Endothelial cell of umbilical vein (primary cell): ENCODE measurements around the gene FGF23. TPM values are rescaled to one million over a fixed set of nuclear protein-coding genes. Genes with fewer than 3 reads are reported as not detected.
A peak's percentile ranks its signal among the peaks of the same experiment; 100 is the strongest.

Source experiments
- BruUV-seq: library from RNA; stranded (reverse); fragments of 400-500 nt; replicated peaks from 2 replicates; lab custom pipeline; 2021; lab: Mats Ljungman, UMichigan
- CTCF ChIA-PET: fragments of 300-600, 350-600 bp; sonication (Branson Sonifier 250); formaldehyde crosslinking; loops from one replicate; lab custom pipeline; 2021; ENCODE audit warnings: antibody characterized with exemption, inconsistent platforms; lab: Charles Lee
- POLR2A ChIA-PET: fragments of 300-600, 350-600 bp; sonication (Branson Sonifier 250); formaldehyde crosslinking; loops from one replicate; lab custom pipeline; 2021; ENCODE audit warnings: antibody characterized with exemption, inconsistent platforms; lab: Charles Lee
- DNase-seq: peaks from one replicate; pipeline ENCODE4 v3.0.0-alpha.2; 2011; ENCODE audit warnings: low read depth, low spot score
- FAIRE-seq: peaks from 2 replicates; lab custom pipeline; 2011; peaks lifted over from hg19 to GRCh38; lab: Jason Lieb, UNC
- H2AFZ ChIP-seq: 2 replicates; pipeline ENCODE4 v1.6.0; 2012; ENCODE audit warnings: low read depth, low read length, control low read depth, inconsistent platforms
- H3K27ac ChIP-seq: 2 replicates; pipeline ENCODE4 v1.5.1; 2011; ENCODE audit warnings: low read depth, mild to moderate bottlenecking, control low read depth, low read length, moderate library complexity; ENCODE audit not compliant: insufficient read depth
- H3K27me3 ChIP-seq, 2 experiments: 2 replicates each; pipeline versions ENCODE4 v1.6.0 to v1.6.1; 2011; ENCODE audit warnings: low read length in 2 of 2, mixed read lengths in 1 of 2; ENCODE audit not compliant: control insufficient read depth in 2 of 2, insufficient read depth in 2 of 2
- H3K36me3 ChIP-seq, 2 experiments: 2 replicates in 1 of 2; 3 replicates in 1 of 2; pipeline ENCODE4 v1.5.1; 2011; ENCODE audit warnings: low read length in 2 of 2, mild to moderate bottlenecking in 1 of 2, moderate library complexity in 1 of 2; ENCODE audit not compliant: control insufficient read depth in 2 of 2, insufficient read depth in 2 of 2; ENCODE audit errors: extremely low read depth in 1 of 2
- H3K4me1 ChIP-seq: 3 replicates; pipeline ENCODE4 v1.5.1; 2011; ENCODE audit warnings: mild to moderate bottlenecking, low read length; ENCODE audit not compliant: control insufficient read depth, insufficient read depth; ENCODE audit errors: extremely low read depth
- H3K4me2 ChIP-seq: 2 replicates; pipeline ENCODE4 v1.6.1; 2011; ENCODE audit warnings: low read length, control low read depth, mixed read lengths; ENCODE audit not compliant: insufficient read depth
- H3K4me3 ChIP-seq, 3 experiments: fragments of 200-600 bp in 1 of 3; sonication (generic), shearing (Covaris generic) in 1 of 3; replicated peaks in 1 of 3; 2 replicates each; pipeline ENCODE4 v1.5.1; 2011 to 2016; ENCODE audit warnings: control low read depth in 3 of 3, low read length in 3 of 3, mild to moderate bottlenecking in 2 of 3, inconsistent platforms in 1 of 3, low read depth in 1 of 3, moderate library complexity in 1 of 3; ENCODE audit not compliant: insufficient read depth in 1 of 3
- H3K79me2 ChIP-seq: 2 replicates; pipeline ENCODE4 v1.6.0; 2012; ENCODE audit warnings: low read length, inconsistent platforms; ENCODE audit not compliant: control insufficient read depth, insufficient read depth
- H3K9ac ChIP-seq: replicated peaks from 2 replicates; pipeline ENCODE3; 2011; ENCODE audit warnings: low read length, control low read depth; ENCODE audit not compliant: insufficient read depth; ENCODE audit errors: extremely low read depth
- H3K9me1 ChIP-seq: replicated peaks from 3 replicates; pipeline ENCODE4 v1.6.0; 2011; ENCODE audit warnings: mild to moderate bottlenecking, low read length; ENCODE audit not compliant: control insufficient read depth, insufficient read depth; ENCODE audit errors: extremely low read depth
- H3K9me3 ChIP-seq: replicated peaks from 2 replicates; pipeline ENCODE4 v1.5.1; 2012; ENCODE audit warnings: low read length, inconsistent platforms; ENCODE audit not compliant: control insufficient read depth, insufficient read depth
- H4K20me1 ChIP-seq: replicated peaks from 2 replicates; pipeline ENCODE3; 2011; ENCODE audit warnings: mild to moderate bottlenecking, low read length; ENCODE audit not compliant: control insufficient read depth, insufficient read depth; ENCODE audit errors: extremely low read depth
- CTCF ChIP-seq, 2 donors: IDR thresholded peaks; 1 replicate in 1 of 2; 2 replicates in 1 of 2; pipeline ENCODE4 v1.5.1; 2011; ENCODE audit warnings: low read length in 2 of 2, mild to moderate bottlenecking in 2 of 2, moderate library complexity in 2 of 2, control low read depth in 1 of 2, inconsistent platforms in 1 of 2, low read depth in 1 of 2; ENCODE audit not compliant: insufficient read depth in 1 of 2; ENCODE audit errors: extremely low read depth in 1 of 2
- EZH2 ChIP-seq: IDR thresholded peaks from 2 replicates; pipeline ENCODE4 v1.6.1; 2012; ENCODE audit warnings: borderline replicate concordance, low read depth, mild to moderate bottlenecking, moderate library complexity, low read length, inconsistent platforms; ENCODE audit not compliant: severe bottlenecking
- FOS ChIP-seq: IDR thresholded peaks from 2 replicates; pipeline ENCODE4 v1.6.1; 2011; ENCODE audit warnings: mild to moderate bottlenecking, low read length, moderate library complexity, borderline replicate concordance; ENCODE audit not compliant: insufficient read depth
- GATA2 ChIP-seq: IDR thresholded peaks from 2 replicates; pipeline ENCODE4 v1.7.0; 2011; ENCODE audit warnings: low read depth, mild to moderate bottlenecking, moderate library complexity, mixed read lengths, low read length; ENCODE audit not compliant: insufficient read length, insufficient read depth
- JUN ChIP-seq: IDR thresholded peaks from 2 replicates; pipeline ENCODE4 v1.6.1; 2011; ENCODE audit warnings: borderline replicate concordance, low read depth; ENCODE audit not compliant: insufficient read length, insufficient read depth
- MAX ChIP-seq: IDR thresholded peaks from 2 replicates; pipeline ENCODE4 v1.6.1; 2011; ENCODE audit not compliant: insufficient read depth, insufficient read length
- MYC ChIP-seq: IDR thresholded peaks from one replicate; pipeline ENCODE4 v1.6.1; 2011; ENCODE audit warnings: mild to moderate bottlenecking, low read depth, low read length
- POLR2A ChIP-seq: IDR thresholded peaks from 2 replicates; pipeline ENCODE4 v1.6.1; 2012; ENCODE audit warnings: low read depth, mild to moderate bottlenecking, control low read depth, low read length
- POLR2AphosphoS5 ChIP-seq: IDR thresholded peaks from 2 replicates; pipeline ENCODE4 v1.6.1; 2012; ENCODE audit warnings: low read depth, mild to moderate bottlenecking, control low read depth, low read length, moderate library complexity; ENCODE audit not compliant: insufficient read depth
- dilution Hi-C: fragments of 300-500 bp; cut with MboI; formaldehyde crosslinking; loops from one replicate; pipeline ENCODE4 v1.15.0; 2019; ENCODE audit warnings: low sequenced_read_pairs; ENCODE audit not compliant: extremely low pct_ligation_motif_present
- intact Hi-C: fragments of 100-400 bp; cut with micrococcal nuclease; formaldehyde crosslinking; loops from one replicate; pipeline ENCODE4 v1.10.0; 2022
- polyA plus RNA-seq, 4 experiments: library from polyadenylated mRNA; depleted of rRNA in 3 of 4; stranded (reverse) in 3 of 4; unstranded in 1 of 4; fragments of >200 nt; gene quantifications; 2 replicates each; pipeline versions ENCODE4 v1.2.1 to v1.2.3, GENCODE V29; 2011 to 2012; ENCODE audit warnings: missing spikeins in 1 of 4
- total RNA-seq: library from RNA; stranded (reverse); gene quantifications from 2 replicates; pipeline ENCODE4 v1.2.3, GENCODE V29; 2021

Gene FGF23
- total and polyA plus RNA-seq, 2 donors (not counting 3 experiments of a cell fraction or from before 2014, with no cell fraction given), result not detected

GRCh38 chr12:4320497-4320852 is 59.0 kb downstream of the FGF23 start:
- DNase-seq, result no peak
- no peaks in the 10 kb centered on the region for H3K36me3 ChIP-seq
- no peaks in the 10 kb centered on the region for H3K9me3 ChIP-seq
- H2AFZ ChIP-seq, result peak overlapping the region; percentile 94
- intact Hi-C loops, result loop anchor here (2.0 to 5.0 kb wide), 2 partner anchors 217 to 290 kb away; partner anchors contain the start of gene RAD51AP1
- peak; percentile 12 for FAIRE-seq
- dilution Hi-C loops, result no loop called here
- TSS peak; percentile 99 for BruUV-seq
- peaks cover 12% of the 10 kb centered on the region for H3K4me1 ChIP-seq
- peak overlapping the region; percentile 77 for H3K27ac ChIP-seq
- H4K20me1 ChIP-seq, result no peaks in the 10 kb centered on the region
- CTCF ChIA-PET, result interaction anchor here (1.5 to 3.1 kb wide), 2 partner anchors 8 to 44 kb away, joined by 4 to 11 read pairs; no protein-coding TSS in a partner anchor
- H3K9me1 ChIP-seq, result no peaks in the 10 kb centered on the region
- peaks cover 0 to 3% of the 10 kb centered on the region in 2 experiments for H3K27me3 ChIP-seq
- H3K9ac ChIP-seq, result peak overlapping the region; percentile 85
- H3K4me3 ChIP-seq, result peak overlapping the region; percentile 25 to 68 (median 47)
- H3K4me2 ChIP-seq, result peak overlapping the region; percentile 77
- no peak for TF ChIP-seq MAX
- TF ChIP-seq JUN, result no peak
- no peak for TF ChIP-seq CTCF (IDR thresholded peaks at IDR 0.05; ENCODE audit: extremely low read depth in 1 of 2, insufficient read depth in 1 of 2, low read depth in 1 of 2, low read length in 2 of 2)
- TF ChIP-seq FOS, result no peak
- TF ChIP-seq GATA2, result no peak
- no peak for TF ChIP-seq POLR2A
- TF ChIP-seq POLR2AphosphoS5, result no peak
- no peak for TF ChIP-seq MYC
- TF ChIP-seq EZH2, result no peak
- POLR2A ChIA-PET, result interaction anchor here (1.0 kb wide), 1 partner anchor 285 kb away, joined by 4 read pairs; no protein-coding TSS in a partner anchor
- H3K79me2 ChIP-seq, result peaks cover 29% of the 10 kb centered on the region

Other genes with a start within 250 kb of the FGF23 start
- gene CCND2, start 106.0 kb downstream of the FGF23 start, total RNA-seq, result 3.4 and 5.7 TPM in 2 replicates
- gene CCND2, start 106.0 kb downstream of the FGF23 start, polyA plus RNA-seq, result 0.68 and 0.96 TPM in 2 replicates
- gene TIGAR, start 58.5 kb downstream of the FGF23 start, total RNA-seq, result 31.2 and 36.3 TPM in 2 replicates
- gene TIGAR, start 58.5 kb downstream of the FGF23 start, polyA plus RNA-seq, result 4.3 and 5.6 TPM in 2 replicates
- gene FGF6, start 66.1 kb upstream of the FGF23 start, total RNA-seq, result not detected in 2 replicates
- not detected in 2 replicates for gene FGF6, start 66.1 kb upstream of the FGF23 start, polyA plus RNA-seq
- 23.1 and 23.4 TPM in 2 replicates for gene RAD51AP1, start 159.2 kb upstream of the FGF23 start, total RNA-seq
- 5.2 and 9.0 TPM in 2 replicates for gene RAD51AP1, start 159.2 kb upstream of the FGF23 start, polyA plus RNA-seq
- gene DYRK4, start 182.5 kb upstream of the FGF23 start, total RNA-seq, result 38.7 and 47.0 TPM in 2 replicates
- gene DYRK4, start 182.5 kb upstream of the FGF23 start, polyA plus RNA-seq, result 45.4 and 48.7 TPM in 2 replicates